CD4-positive, CD25-positive, alpha-beta regulatory T cell (primary cell): ENCODE results near the gene TSPAN3. TPM values are rescaled to one million over a fixed set of nuclear protein-coding genes. Genes with fewer than 3 reads are reported as not detected.

ENCODE experiments used
- ATAC-seq, 2 donors: fragments of 150-1000 bp; cut with Tn5 transposase; one replicate each; pipeline ENCODE4 v1.10.0; 2021; ENCODE audit warnings: low read depth in 2 of 2, moderate number of reproducible peaks in 2 of 2, moderate library complexity in 1 of 2
- DNase-seq, 3 donors: peaks; one replicate each; pipeline versions ENCODE4 v3.0.0 to v3.0.0-alpha.2; 2012 to 2022; ENCODE audit warnings: mixed read lengths in 1 of 3
- H3K27ac ChIP-seq: one replicate; pipeline ENCODE4 v1.7.0; 2013; ENCODE audit warnings: mild to moderate bottlenecking, low read length; ENCODE audit not compliant: insufficient read depth, poor library complexity, severe bottlenecking
- H3K27me3 ChIP-seq: one replicate; pipeline ENCODE4 v1.7.0; 2013; ENCODE audit warnings: low read length; ENCODE audit not compliant: control insufficient read depth, insufficient read depth
- H3K36me3 ChIP-seq: one replicate; pipeline ENCODE4 v1.7.0; 2013; ENCODE audit warnings: mild to moderate bottlenecking, low read length, moderate library complexity; ENCODE audit not compliant: control insufficient read depth, insufficient read depth
- H3K4me1 ChIP-seq: 2 replicates; pipeline ENCODE4 v1.7.0; 2013; ENCODE audit warnings: mild to moderate bottlenecking, low read length; ENCODE audit not compliant: insufficient read depth, control insufficient read depth, poor library complexity, severe bottlenecking
- H3K4me3 ChIP-seq: one replicate; pipeline ENCODE4 v1.7.0; 2013; ENCODE audit warnings: low read depth, mild to moderate bottlenecking, low read length, moderate library complexity
- H3K9me3 ChIP-seq, 2 experiments: 1 replicate in 1 of 2; 2 replicates in 1 of 2; pipeline ENCODE4 v1.7.0; 2013; ENCODE audit warnings: low read length in 2 of 2, mild to moderate bottlenecking in 1 of 2, moderate library complexity in 1 of 2; ENCODE audit not compliant: control insufficient read depth in 2 of 2
- H3K27ac Mint-ChIP-seq, 3 donors: one replicate each; pipeline ENCODE4 v1.8.0; 2020 to 2022; ENCODE audit warnings: mild to moderate bottlenecking in 3 of 3, mixed read lengths in 3 of 3, moderate library complexity in 2 of 3
- H3K27me3 Mint-ChIP-seq: one replicate; pipeline ENCODE4 v1.8.0; 2022; ENCODE audit warnings: mild to moderate bottlenecking, mixed read lengths
- H3K36me3 Mint-ChIP-seq: one replicate; pipeline ENCODE4 v1.8.0; 2020; ENCODE audit warnings: mixed read lengths
- H3K4me1 Mint-ChIP-seq, 4 donors: one replicate each; pipeline ENCODE4 v1.8.0; 2020 to 2022; ENCODE audit warnings: mixed read lengths in 4 of 4, mild to moderate bottlenecking in 1 of 4
- H3K4me3 Mint-ChIP-seq, 4 donors: one replicate each; pipeline ENCODE4 v1.8.0; 2020 to 2022; ENCODE audit warnings: mild to moderate bottlenecking in 4 of 4, mixed read lengths in 4 of 4, moderate library complexity in 3 of 4
- H3K9me3 Mint-ChIP-seq, 7 donors: one replicate each; pipeline ENCODE4 v1.8.0; 2020 to 2022; ENCODE audit warnings: mixed read lengths in 7 of 7, mild to moderate bottlenecking in 3 of 7, moderate library complexity in 2 of 7
- polyA plus RNA-seq, 4 donors: library from polyadenylated mRNA; unstranded; fragments of 300-500 nt; fragmentation: Illumina TruSeq; gene quantifications; one replicate each; pipeline ENCODE4 v1.2.3, GENCODE V29; 2021
- total RNA-seq: library from RNA; stranded (reverse); gene quantifications from one replicate; pipeline ENCODE4 v1.2.3, GENCODE V29; 2022

TSPAN3 gene
- total and polyA plus RNA-seq, 5 donors from 2014 or later: 5.4 to 31.0 (median 24.2) TPM

- H3K27ac ChIP-seq: peak overlapping the region; percentile 64
- H3K4me1 Mint-ChIP-seq: peaks cover 4 to 61% (median 28%) of the 10 kb centered on the region in 4 donors
- peaks cover 4% of the 10 kb centered on the region for H3K36me3 Mint-ChIP-seq
- peak overlapping the region; percentile 92 to 95 (median 93) for H3K27ac Mint-ChIP-seq
- ATAC-seq (peak; percentile 25 to 41), DNase-seq (peak in 1 of 3 donors; percentile 53)
- peak overlapping the region in 2 of 4 donors; percentile 53 to 70 for H3K4me3 Mint-ChIP-seq
- H3K36me3 ChIP-seq: peaks cover 54% of the 10 kb centered on the region
- no peaks in the 10 kb centered on the region for H3K9me3 Mint-ChIP-seq
- H3K9me3 ChIP-seq: no peaks in the 10 kb centered on the region
- no peaks in the 10 kb centered on the region for H3K27me3 Mint-ChIP-seq
- H3K27me3 ChIP-seq: no peaks in the 10 kb centered on the region
- H3K4me1 ChIP-seq: peaks cover 23% of the 10 kb centered on the region
- no peak overlapping the region for H3K4me3 ChIP-seq
These were observed 49.0 kb downstream of the TSPAN3 start for GRCh38 chr15:77021803-77022381.

- Mint-ChIP-seq H3K27ac (peak overlapping the region in 2 of 3 donors; percentile 92 to 93), H3K36me3 (peaks cover 4% of the 10 kb centered on the region), H3K4me3 (peak overlapping the region in 1 of 4 donors; percentile 56), H3K27me3 (no peaks in the 10 kb centered on the region), H3K4me1 (peaks cover 4 to 64% (median 28%) of the 10 kb centered on the region in 4 donors), H3K9me3 (no peaks in the 10 kb centered on the region)
- H3K4me1 ChIP-seq: peaks cover 30% of the 10 kb centered on the region
- no peaks in the 10 kb centered on the region for H3K9me3 ChIP-seq
- no peak overlapping the region for H3K4me3 ChIP-seq
- ATAC-seq (no peak), DNase-seq (no peak)
- peak overlapping the region; percentile 6 for H3K27ac ChIP-seq
- H3K27me3 ChIP-seq: no peaks in the 10 kb centered on the region
- peaks cover 51% of the 10 kb centered on the region for H3K36me3 ChIP-seq
These were observed 49.8 kb downstream of the TSPAN3 start for GRCh38 chr15:77021088-77021481.

- H3K27ac Mint-ChIP-seq: peak overlapping the region in 2 of 3 donors; percentile 46 to 68
- H3K4me3 Mint-ChIP-seq: peak overlapping the region in 1 of 4 donors; percentile 56
- H3K27me3 Mint-ChIP-seq: no peaks in the 10 kb centered on the region
- peaks cover 46% of the 10 kb centered on the region for H3K36me3 ChIP-seq
- DNase-seq: no peak
- ATAC-seq: no peak
- peak overlapping the region; percentile 6 for H3K27ac ChIP-seq
- H3K4me3 ChIP-seq: no peak overlapping the region
- H3K9me3 Mint-ChIP-seq: no peaks in the 10 kb centered on the region
- no peaks in the 10 kb centered on the region for H3K27me3 ChIP-seq
- peaks cover 4% of the 10 kb centered on the region for H3K36me3 Mint-ChIP-seq
- no peaks in the 10 kb centered on the region for H3K9me3 ChIP-seq
- peaks cover 4 to 66% (median 27%) of the 10 kb centered on the region in 4 donors for H3K4me1 Mint-ChIP-seq
- peaks cover 36% of the 10 kb centered on the region for H3K4me1 ChIP-seq
These were observed 50.4 kb downstream of the TSPAN3 start for GRCh38 chr15:77020348-77021087.

GRCh38 chr15:77019521-77020331 is 51.2 kb downstream of the TSPAN3 start:
- H3K4me3 ChIP-seq: no peak overlapping the region
- peaks cover 4% of the 10 kb centered on the region for H3K36me3 Mint-ChIP-seq
- DNase-seq: no peak

GRCh38 chr15:77018796-77019505 is 52.0 kb downstream of the TSPAN3 start:
- H3K27ac Mint-ChIP-seq: peak overlapping the region in 1 of 3 donors; percentile 68
- peak overlapping the region; percentile 25 for H3K27ac ChIP-seq
- no peak for DNase-seq

More at GRCh38 chr15:77019521-77020331, 51.2 kb downstream of the TSPAN3 start:
- Histone ChIP-seq H3K9me3 (no peaks in the 10 kb centered on the region), H3K27ac (peak overlapping the region; percentile 25), H3K4me1 (peaks cover 43% of the 10 kb centered on the region), H3K36me3 (peaks cover 39% of the 10 kb centered on the region), H3K27me3 (no peaks in the 10 kb centered on the region)
- no peaks in the 10 kb centered on the region for H3K27me3 Mint-ChIP-seq
- H3K4me1 Mint-ChIP-seq: peaks cover 4 to 74% (median 33%) of the 10 kb centered on the region in 4 donors
- H3K27ac Mint-ChIP-seq: peak overlapping the region in 2 of 3 donors; percentile 46 to 68
- H3K4me3 Mint-ChIP-seq: peak overlapping the region in 1 of 4 donors; percentile 56
- ATAC-seq: no peak
- H3K9me3 Mint-ChIP-seq: no peaks in the 10 kb centered on the region

GRCh38 chr15:77017761-77018720 is 52.9 kb downstream of the TSPAN3 start:
- Mint-ChIP-seq H3K9me3 (no peaks in the 10 kb centered on the region), H3K36me3 (peaks cover 4% of the 10 kb centered on the region), H3K4me3 (peak overlapping the region in 1 of 4 donors; percentile 7), H3K27ac (peak overlapping the region in 2 of 3 donors; percentile 43 to 79), H3K4me1 (peaks cover 4 to 81% (median 45%) of the 10 kb centered on the region in 4 donors), H3K27me3 (no peaks in the 10 kb centered on the region)
- DNase-seq (no peak), ATAC-seq (no peak)
- Histone ChIP-seq H3K27ac (no peak overlapping the region), H3K27me3 (no peaks in the 10 kb centered on the region), H3K36me3 (peaks cover 38% of the 10 kb centered on the region), H3K4me3 (no peak overlapping the region), H3K4me1 (peaks cover 60% of the 10 kb centered on the region), H3K9me3 (no peaks in the 10 kb centered on the region)

More at GRCh38 chr15:77018796-77019505, 52.0 kb downstream of the TSPAN3 start:
- Histone ChIP-seq H3K36me3 (peaks cover 39% of the 10 kb centered on the region), H3K4me1 (peaks cover 51% of the 10 kb centered on the region), H3K9me3 (no peaks in the 10 kb centered on the region), H3K4me3 (no peak overlapping the region), H3K27me3 (no peaks in the 10 kb centered on the region)
- H3K9me3 Mint-ChIP-seq: no peaks in the 10 kb centered on the region
- peaks cover 4% of the 10 kb centered on the region for H3K36me3 Mint-ChIP-seq
- ATAC-seq: no peak
- no peak overlapping the region for H3K4me3 Mint-ChIP-seq
- H3K4me1 Mint-ChIP-seq: peaks cover 4 to 80% (median 38%) of the 10 kb centered on the region in 4 donors
- H3K27me3 Mint-ChIP-seq: no peaks in the 10 kb centered on the region
